WI38 (cell line): ENCODE results near the gene SOCS4.
A peak's percentile ranks its signal among the peaks of the same experiment; 100 is the strongest.
"Not testable (repeated sequence)": the region's sequence is repeated elsewhere in the genome, so short reads cannot be mapped to it uniquely, and the experiment has no call there.

Experiments
- H3K4me3 ChIP-seq: 2 replicates; pipeline ENCODE4 v1.5.1; 2011; ENCODE audit warnings: low read depth, mild to moderate bottlenecking, control low read depth, low read length
- TF ChIP-seq, protein P1 (sequence below): IDR thresholded peaks from 2 replicates; pipeline ENCODE4 v1.5.1; 2012; ENCODE audit warnings: low read depth, mild to moderate bottlenecking, control low read depth, low read length

SOCS4 gene

DNA sequence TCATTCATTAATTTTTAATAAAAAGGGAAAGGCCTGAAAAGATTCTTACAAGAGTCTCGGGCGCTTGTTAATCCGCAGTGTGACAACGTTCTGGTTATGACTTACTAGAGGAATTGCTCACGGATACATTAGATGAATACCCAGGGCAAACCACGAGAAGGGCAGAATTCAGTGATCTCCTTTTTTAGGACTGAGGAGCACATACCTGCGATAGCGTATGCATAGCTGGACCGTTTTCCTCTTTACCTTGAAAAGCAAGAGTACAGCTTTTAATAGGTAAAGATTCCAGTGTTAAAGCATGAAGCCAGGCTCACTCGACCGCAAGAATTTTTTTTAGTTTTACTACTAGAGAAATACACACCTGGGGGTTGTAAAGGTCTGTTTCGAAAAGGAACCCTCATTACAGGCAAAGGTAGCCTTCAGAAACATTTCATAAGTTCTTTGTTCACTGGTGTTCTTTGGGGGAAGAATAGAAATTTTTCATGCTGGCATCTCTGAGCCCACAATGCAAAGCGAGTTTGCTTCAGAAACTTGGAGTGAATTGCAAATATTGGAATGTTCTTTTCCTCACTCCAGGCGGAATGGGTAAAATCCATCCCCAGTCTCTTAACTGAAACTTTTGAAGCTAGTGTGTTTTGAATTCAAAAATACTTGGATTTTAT lies 25.4 kb downstream of the SOCS4 start:
- H3K4me3 ChIP-seq, result peak overlapping the region; percentile 97
- TF ChIP-seq, protein P1, sequence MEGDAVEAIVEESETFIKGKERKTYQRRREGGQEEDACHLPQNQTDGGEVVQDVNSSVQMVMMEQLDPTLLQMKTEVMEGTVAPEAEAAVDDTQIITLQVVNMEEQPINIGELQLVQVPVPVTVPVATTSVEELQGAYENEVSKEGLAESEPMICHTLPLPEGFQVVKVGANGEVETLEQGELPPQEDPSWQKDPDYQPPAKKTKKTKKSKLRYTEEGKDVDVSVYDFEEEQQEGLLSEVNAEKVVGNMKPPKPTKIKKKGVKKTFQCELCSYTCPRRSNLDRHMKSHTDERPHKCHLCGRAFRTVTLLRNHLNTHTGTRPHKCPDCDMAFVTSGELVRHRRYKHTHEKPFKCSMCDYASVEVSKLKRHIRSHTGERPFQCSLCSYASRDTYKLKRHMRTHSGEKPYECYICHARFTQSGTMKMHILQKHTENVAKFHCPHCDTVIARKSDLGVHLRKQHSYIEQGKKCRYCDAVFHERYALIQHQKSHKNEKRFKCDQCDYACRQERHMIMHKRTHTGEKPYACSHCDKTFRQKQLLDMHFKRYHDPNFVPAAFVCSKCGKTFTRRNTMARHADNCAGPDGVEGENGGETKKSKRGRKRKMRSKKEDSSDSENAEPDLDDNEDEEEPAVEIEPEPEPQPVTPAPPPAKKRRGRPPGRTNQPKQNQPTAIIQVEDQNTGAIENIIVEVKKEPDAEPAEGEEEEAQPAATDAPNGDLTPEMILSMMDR, result no peak

- H3K4me3 ChIP-seq, result peak overlapping the region; percentile 97
- TF ChIP-seq, protein P1, result no peak
Observed at GRCh38 chr14:55053018-55053417, 26.0 kb downstream of the SOCS4 start.

DNA sequence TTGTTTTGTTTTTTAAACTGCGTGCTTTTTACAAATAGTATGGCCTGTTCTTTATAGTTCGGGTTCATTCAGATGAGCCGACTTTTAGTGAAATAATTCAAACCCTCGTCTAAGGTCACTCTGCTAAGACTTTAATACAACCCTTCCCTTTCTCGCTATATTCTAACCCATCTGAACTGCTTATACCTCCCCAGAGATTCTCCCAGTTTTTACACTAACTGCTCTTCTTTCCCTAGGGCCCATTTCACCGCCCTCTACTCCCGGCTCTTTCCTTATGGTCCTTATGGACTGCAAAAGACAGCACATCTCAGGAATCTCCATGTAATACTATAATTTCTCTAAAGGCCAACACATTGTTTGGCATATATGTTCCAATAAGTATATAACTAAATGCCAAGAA lies 26.5 kb downstream of the SOCS4 start:
- H3K4me3 ChIP-seq, result no peak overlapping the region
- TF ChIP-seq, protein P1, result no peak

DNA sequence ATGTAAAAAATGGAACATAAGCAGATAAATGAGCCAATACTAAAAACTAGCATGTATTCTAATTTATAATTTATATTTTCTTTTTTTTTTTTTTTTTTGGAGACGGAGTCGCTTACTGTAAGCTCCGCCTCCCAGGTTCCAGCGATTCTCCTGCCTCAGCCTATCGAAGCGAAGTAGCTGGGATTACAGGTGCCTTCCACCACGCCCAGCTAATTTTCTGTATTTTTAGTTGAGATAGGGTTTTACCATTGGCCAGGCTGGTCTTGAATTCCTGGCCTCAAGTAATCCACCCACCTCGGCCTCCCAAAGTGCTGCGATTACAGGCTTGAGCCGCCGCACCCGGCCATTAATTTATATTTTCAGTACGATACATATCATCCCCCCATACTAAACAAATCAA lies 27.1 kb downstream of the SOCS4 start:
- no peak overlapping the region for H3K4me3 ChIP-seq
- TF ChIP-seq, protein P1, result no peak

GRCh38 chr14:55057919-55058318 lies 30.9 kb downstream of the SOCS4 start:
- no peak overlapping the region for H3K4me3 ChIP-seq
- TF ChIP-seq, protein P1, result no peak

DNA sequence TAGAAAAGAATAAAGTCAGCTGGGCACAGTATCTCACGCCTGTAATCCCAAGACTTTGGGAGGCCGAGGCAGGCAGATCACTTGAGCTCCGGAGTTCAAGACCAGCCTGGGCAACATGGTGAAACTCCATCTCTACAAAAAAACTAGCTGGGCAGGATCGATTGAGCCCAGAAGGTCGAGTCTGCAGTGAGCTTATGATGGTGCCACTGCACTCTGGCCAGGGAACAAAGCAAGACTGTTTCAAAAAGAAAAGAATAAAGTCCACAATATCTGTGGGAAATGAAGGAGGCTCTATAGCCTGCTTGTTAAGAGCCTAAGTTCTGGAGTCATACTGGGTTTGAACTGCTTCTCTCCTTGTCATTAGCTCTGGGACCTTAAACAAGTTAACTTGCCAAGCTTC lies 32.3 kb downstream of the SOCS4 start:
- TF ChIP-seq, protein P1, result no peak
- no peak overlapping the region for H3K4me3 ChIP-seq

GRCh38 chr14:55062517-55063351 lies 35.7 kb downstream of the SOCS4 start:
- TF ChIP-seq, protein P1, result no peak
- H3K4me3 ChIP-seq, result no peak overlapping the region

DNA sequence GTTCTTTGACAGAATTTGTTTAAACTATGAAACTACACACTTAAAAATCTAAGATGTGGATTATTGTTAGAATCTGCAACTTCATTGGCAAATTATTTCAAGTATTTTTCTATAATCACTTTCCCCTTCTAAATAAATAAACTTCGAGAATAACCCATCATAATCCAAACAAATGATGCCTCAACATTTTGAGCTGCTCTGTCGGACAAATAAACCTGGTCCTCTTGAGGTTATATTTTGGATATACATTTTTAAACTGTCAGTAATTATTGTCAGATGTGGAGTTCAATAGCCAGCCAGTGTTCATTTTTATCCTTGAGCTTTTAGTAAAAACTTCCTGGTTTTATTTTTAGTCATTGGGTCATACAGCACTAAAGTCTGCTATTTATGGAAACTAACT lies 37.9 kb downstream of the SOCS4 start:
- not testable (repeated sequence) for H3K4me3 ChIP-seq
